Endothelial cell of umbilical vein (primary cell): ENCODE results near the gene EHF. TPM values are rescaled to one million over a fixed set of nuclear protein-coding genes. Genes with fewer than 3 reads are reported as not detected.

Experiments used
- BruUV-seq: library from RNA; stranded (reverse); fragments of 400-500 nt; replicated peaks from 2 replicates; lab custom pipeline; 2021; lab: Mats Ljungman, UMichigan
- CTCF ChIA-PET: fragments of 300-600, 350-600 bp; sonication (Branson Sonifier 250); formaldehyde crosslinking; loops from one replicate; lab custom pipeline; 2021; ENCODE audit warnings: antibody characterized with exemption, inconsistent platforms; lab: Charles Lee
- POLR2A ChIA-PET: fragments of 300-600, 350-600 bp; sonication (Branson Sonifier 250); formaldehyde crosslinking; loops from one replicate; lab custom pipeline; 2021; ENCODE audit warnings: antibody characterized with exemption, inconsistent platforms; lab: Charles Lee
- DNase-seq: peaks from one replicate; pipeline ENCODE4 v3.0.0-alpha.2; 2011; ENCODE audit warnings: low read depth, low spot score
- FAIRE-seq: peaks from 2 replicates; lab custom pipeline; 2011; peaks lifted over from hg19 to GRCh38; lab: Jason Lieb, UNC
- H2AFZ ChIP-seq: 2 replicates; pipeline ENCODE4 v1.6.0; 2012; ENCODE audit warnings: low read depth, low read length, control low read depth, inconsistent platforms
- H3K27ac ChIP-seq: 2 replicates; pipeline ENCODE4 v1.5.1; 2011; ENCODE audit warnings: low read depth, mild to moderate bottlenecking, control low read depth, low read length, moderate library complexity; ENCODE audit not compliant: insufficient read depth
- H3K27me3 ChIP-seq, 2 experiments: 2 replicates each; pipeline versions ENCODE4 v1.6.0 to v1.6.1; 2011; ENCODE audit warnings: low read length in 2 of 2, mixed read lengths in 1 of 2; ENCODE audit not compliant: control insufficient read depth in 2 of 2, insufficient read depth in 2 of 2
- H3K36me3 ChIP-seq, 2 experiments: 2 replicates in 1 of 2; 3 replicates in 1 of 2; pipeline ENCODE4 v1.5.1; 2011; ENCODE audit warnings: low read length in 2 of 2, mild to moderate bottlenecking in 1 of 2, moderate library complexity in 1 of 2; ENCODE audit not compliant: control insufficient read depth in 2 of 2, insufficient read depth in 2 of 2; ENCODE audit errors: extremely low read depth in 1 of 2
- H3K4me1 ChIP-seq: 3 replicates; pipeline ENCODE4 v1.5.1; 2011; ENCODE audit warnings: mild to moderate bottlenecking, low read length; ENCODE audit not compliant: control insufficient read depth, insufficient read depth; ENCODE audit errors: extremely low read depth
- H3K4me2 ChIP-seq: 2 replicates; pipeline ENCODE4 v1.6.1; 2011; ENCODE audit warnings: low read length, control low read depth, mixed read lengths; ENCODE audit not compliant: insufficient read depth
- H3K4me3 ChIP-seq, 3 experiments: fragments of 200-600 bp in 1 of 3; sonication (generic), shearing (Covaris generic) in 1 of 3; replicated peaks in 1 of 3; 2 replicates each; pipeline ENCODE4 v1.5.1; 2011 to 2016; ENCODE audit warnings: control low read depth in 3 of 3, low read length in 3 of 3, mild to moderate bottlenecking in 2 of 3, inconsistent platforms in 1 of 3, low read depth in 1 of 3, moderate library complexity in 1 of 3; ENCODE audit not compliant: insufficient read depth in 1 of 3
- H3K79me2 ChIP-seq: 2 replicates; pipeline ENCODE4 v1.6.0; 2012; ENCODE audit warnings: low read length, inconsistent platforms; ENCODE audit not compliant: control insufficient read depth, insufficient read depth
- H3K9ac ChIP-seq: replicated peaks from 2 replicates; pipeline ENCODE3; 2011; ENCODE audit warnings: low read length, control low read depth; ENCODE audit not compliant: insufficient read depth; ENCODE audit errors: extremely low read depth
- H3K9me1 ChIP-seq: replicated peaks from 3 replicates; pipeline ENCODE4 v1.6.0; 2011; ENCODE audit warnings: mild to moderate bottlenecking, low read length; ENCODE audit not compliant: control insufficient read depth, insufficient read depth; ENCODE audit errors: extremely low read depth
- H3K9me3 ChIP-seq: replicated peaks from 2 replicates; pipeline ENCODE4 v1.5.1; 2012; ENCODE audit warnings: low read length, inconsistent platforms; ENCODE audit not compliant: control insufficient read depth, insufficient read depth
- H4K20me1 ChIP-seq: replicated peaks from 2 replicates; pipeline ENCODE3; 2011; ENCODE audit warnings: mild to moderate bottlenecking, low read length; ENCODE audit not compliant: control insufficient read depth, insufficient read depth; ENCODE audit errors: extremely low read depth
- CTCF ChIP-seq, 2 donors: IDR thresholded peaks; 1 replicate in 1 of 2; 2 replicates in 1 of 2; pipeline ENCODE4 v1.5.1; 2011; ENCODE audit warnings: low read length in 2 of 2, mild to moderate bottlenecking in 2 of 2, moderate library complexity in 2 of 2, control low read depth in 1 of 2, inconsistent platforms in 1 of 2, low read depth in 1 of 2; ENCODE audit not compliant: insufficient read depth in 1 of 2; ENCODE audit errors: extremely low read depth in 1 of 2
- EZH2 ChIP-seq: IDR thresholded peaks from 2 replicates; pipeline ENCODE4 v1.6.1; 2012; ENCODE audit warnings: borderline replicate concordance, low read depth, mild to moderate bottlenecking, moderate library complexity, low read length, inconsistent platforms; ENCODE audit not compliant: severe bottlenecking
- FOS ChIP-seq: IDR thresholded peaks from 2 replicates; pipeline ENCODE4 v1.6.1; 2011; ENCODE audit warnings: mild to moderate bottlenecking, low read length, moderate library complexity, borderline replicate concordance; ENCODE audit not compliant: insufficient read depth
- GATA2 ChIP-seq: IDR thresholded peaks from 2 replicates; pipeline ENCODE4 v1.7.0; 2011; ENCODE audit warnings: low read depth, mild to moderate bottlenecking, moderate library complexity, mixed read lengths, low read length; ENCODE audit not compliant: insufficient read length, insufficient read depth
- JUN ChIP-seq: IDR thresholded peaks from 2 replicates; pipeline ENCODE4 v1.6.1; 2011; ENCODE audit warnings: borderline replicate concordance, low read depth; ENCODE audit not compliant: insufficient read length, insufficient read depth
- MAX ChIP-seq: IDR thresholded peaks from 2 replicates; pipeline ENCODE4 v1.6.1; 2011; ENCODE audit not compliant: insufficient read depth, insufficient read length
- MYC ChIP-seq: IDR thresholded peaks from one replicate; pipeline ENCODE4 v1.6.1; 2011; ENCODE audit warnings: mild to moderate bottlenecking, low read depth, low read length
- POLR2A ChIP-seq: IDR thresholded peaks from 2 replicates; pipeline ENCODE4 v1.6.1; 2012; ENCODE audit warnings: low read depth, mild to moderate bottlenecking, control low read depth, low read length
- POLR2AphosphoS5 ChIP-seq: IDR thresholded peaks from 2 replicates; pipeline ENCODE4 v1.6.1; 2012; ENCODE audit warnings: low read depth, mild to moderate bottlenecking, control low read depth, low read length, moderate library complexity; ENCODE audit not compliant: insufficient read depth
- dilution Hi-C: fragments of 300-500 bp; cut with MboI; formaldehyde crosslinking; loops from one replicate; pipeline ENCODE4 v1.15.0; 2019; ENCODE audit warnings: low sequenced_read_pairs; ENCODE audit not compliant: extremely low pct_ligation_motif_present
- intact Hi-C: fragments of 100-400 bp; cut with micrococcal nuclease; formaldehyde crosslinking; loops from one replicate; pipeline ENCODE4 v1.10.0; 2022
- polyA plus RNA-seq, 4 experiments: library from polyadenylated mRNA; depleted of rRNA in 3 of 4; stranded (reverse) in 3 of 4; unstranded in 1 of 4; fragments of >200 nt; gene quantifications; 2 replicates each; pipeline versions ENCODE4 v1.2.1 to v1.2.3, GENCODE V29; 2011 to 2012; ENCODE audit warnings: missing spikeins in 1 of 4
- total RNA-seq: library from RNA; stranded (reverse); gene quantifications from 2 replicates; pipeline ENCODE4 v1.2.3, GENCODE V29; 2021

The EHF gene
- total and polyA plus RNA-seq, 2 donors (not counting 3 experiments of a cell fraction or from before 2014, with no cell fraction given): not detected

- no peak overlapping the region for H3K4me3 ChIP-seq
- TF ChIP-seq POLR2A: no peak
- TF ChIP-seq MYC: no peak
- TF ChIP-seq MAX: no peak
- no peak for TF ChIP-seq JUN
- no peak for TF ChIP-seq EZH2
- TF ChIP-seq GATA2: no peak
- TF ChIP-seq CTCF (IDR thresholded peaks at IDR 0.05; ENCODE audit: extremely low read depth in 1 of 2, insufficient read depth in 1 of 2, low read depth in 1 of 2, low read length in 2 of 2): no peak
- TF ChIP-seq POLR2AphosphoS5: no peak
- no peak for TF ChIP-seq FOS
- CTCF ChIA-PET: interaction anchor here (1.3 to 1.7 kb wide), 2 partner anchors 11 to 150 kb away, joined by 3 to 5 read pairs; no protein-coding TSS in a partner anchor
- intact Hi-C loops (no loop called here), dilution Hi-C loops (no loop called here)
- BruUV-seq: no TSS peak
- H3K4me1 ChIP-seq: no peaks in the 10 kb centered on the region
- H3K9ac ChIP-seq: no peak overlapping the region
- DNase-seq (no peak), FAIRE-seq (no peak)
- POLR2A ChIA-PET: no interaction called here
- no peaks in the 10 kb centered on the region for H3K36me3 ChIP-seq
- no peaks in the 10 kb centered on the region for H3K9me3 ChIP-seq
- H3K79me2 ChIP-seq: no peaks in the 10 kb centered on the region
- no peak overlapping the region for H2AFZ ChIP-seq
- H3K4me2 ChIP-seq: no peak overlapping the region
- no peaks in the 10 kb centered on the region for H4K20me1 ChIP-seq
- H3K27ac ChIP-seq: no peak overlapping the region
- H3K9me1 ChIP-seq: no peaks in the 10 kb centered on the region
- H3K27me3 ChIP-seq: peaks cover 2 to 6% of the 10 kb centered on the region in 2 experiments
These were observed 22.0 kb downstream of the EHF start for GRCh38 chr11:34642873-34643272.
